Muscle of back (tissue), 13 donors: ENCODE results near the gene BIRC7. TPM values are rescaled to one million over a fixed set of nuclear protein-coding genes. Genes with fewer than 3 reads are reported as not detected.

Source experiments
- DNase-seq, 3 donors: peaks; one replicate each; pipeline versions ENCODE4 v3.0.0 to v3.0.0-alpha.2; 2013
- long read RNA-seq, 9 donors: transcript quantifications; one replicate each; lab custom pipeline, GENCODE V29; 2026
- polyA plus RNA-seq, 10 donors: library from polyadenylated mRNA; unstranded; fragments of 120-200 nt; gene quantifications; one replicate each; pipeline ENCODE4 v1.2.1, GENCODE V29; 2013; ENCODE audit not compliant: insufficient read length in 10 of 10

Gene BIRC7, protein sequence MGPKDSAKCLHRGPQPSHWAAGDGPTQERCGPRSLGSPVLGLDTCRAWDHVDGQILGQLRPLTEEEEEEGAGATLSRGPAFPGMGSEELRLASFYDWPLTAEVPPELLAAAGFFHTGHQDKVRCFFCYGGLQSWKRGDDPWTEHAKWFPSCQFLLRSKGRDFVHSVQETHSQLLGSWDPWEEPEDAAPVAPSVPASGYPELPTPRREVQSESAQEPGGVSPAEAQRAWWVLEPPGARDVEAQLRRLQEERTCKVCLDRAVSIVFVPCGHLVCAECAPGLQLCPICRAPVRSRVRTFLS
- under 1 TPM in 6 of 10 donors, not detected in 4; 0.13 to 0.99 (median 0.28) TPM for polyA plus RNA-seq
- long read RNA-seq, donor 1, result 0 reads
- long read RNA-seq, donor 2, result 0 reads
- long read RNA-seq, donor 3, result 0 reads
- long read RNA-seq, donor 4, result 0 reads
- long read RNA-seq, donor 5, result 0 reads
- long read RNA-seq, donor 6, result 0 reads
- long read RNA-seq, donor 7, result 0 reads
- long read RNA-seq, donor 8, result 0 reads
- long read RNA-seq, donor 9, result 0 reads

- no peak for DNase-seq
Measured at GRCh38 chr20:63235399-63235983, at the start of gene BIRC7. Gene BIRC7 (plus strand): TSS chr20:63235905. CDS start chr20:63236097, 192 bp downstream.

DNA sequence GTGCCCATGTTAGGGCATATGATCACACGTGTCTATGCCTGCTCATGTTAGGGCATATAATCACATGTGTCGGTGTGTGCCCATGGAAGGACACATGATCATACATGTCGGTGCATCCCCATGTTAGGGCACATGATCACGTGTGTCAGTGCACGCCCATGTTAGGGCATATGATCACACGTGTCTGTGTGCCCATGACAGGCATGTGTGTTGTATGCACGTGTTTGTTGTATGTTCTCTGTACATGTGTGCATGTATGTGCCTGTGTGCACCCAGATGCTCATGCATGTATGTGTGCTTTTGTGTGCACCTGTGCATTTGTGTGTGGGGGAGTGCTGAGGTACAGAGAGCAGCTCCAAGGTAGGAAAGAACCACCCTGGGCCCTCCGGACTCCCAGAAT, 49.6 kb upstream of the BIRC7 start:
- DNase-seq, result no peak

- no peak for DNase-seq
Measured at GRCh38 chr20:63186528-63187316, 49.0 kb upstream of the BIRC7 start.

DNA sequence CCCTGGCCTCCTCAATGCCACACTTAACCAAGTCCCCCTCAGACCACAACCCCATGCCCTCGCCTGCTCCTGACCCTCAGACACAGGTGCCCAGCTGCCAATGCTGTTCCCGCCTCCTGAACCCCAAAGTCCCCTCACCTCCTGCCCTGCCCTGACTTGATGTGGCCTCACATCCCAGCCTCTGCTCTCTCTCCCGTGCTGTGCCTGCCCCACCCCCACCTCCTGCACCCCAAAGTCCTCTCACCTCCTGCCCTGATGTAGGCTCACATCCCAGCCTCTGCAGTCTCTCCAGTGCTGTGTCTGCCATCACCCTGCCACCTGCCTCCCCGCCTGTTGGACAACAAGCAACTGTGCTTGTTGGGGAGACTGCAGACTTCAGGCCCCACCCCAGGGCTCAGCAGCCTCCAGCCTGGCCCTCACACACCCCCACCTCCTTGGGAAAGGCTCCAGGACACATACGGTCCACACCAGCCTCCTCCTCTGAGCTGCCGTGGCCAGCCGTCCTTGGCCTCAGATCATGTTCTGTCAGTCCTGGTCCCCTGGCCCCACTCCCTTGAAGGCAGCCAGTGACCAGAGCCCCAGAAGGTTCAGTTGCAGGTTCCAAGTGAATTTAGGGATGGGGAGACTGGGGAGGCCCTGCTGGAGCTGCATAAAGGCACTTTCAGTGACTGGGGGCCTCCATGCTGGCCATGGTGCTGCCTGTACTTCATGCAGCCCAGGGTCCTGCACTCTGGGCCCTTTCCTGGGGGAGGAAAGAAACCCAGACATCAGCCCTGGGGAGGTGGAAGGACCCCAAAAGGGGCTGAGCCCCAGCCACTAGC, 48.2 kb upstream of the BIRC7 start:
- DNase-seq, result no peak

DNA sequence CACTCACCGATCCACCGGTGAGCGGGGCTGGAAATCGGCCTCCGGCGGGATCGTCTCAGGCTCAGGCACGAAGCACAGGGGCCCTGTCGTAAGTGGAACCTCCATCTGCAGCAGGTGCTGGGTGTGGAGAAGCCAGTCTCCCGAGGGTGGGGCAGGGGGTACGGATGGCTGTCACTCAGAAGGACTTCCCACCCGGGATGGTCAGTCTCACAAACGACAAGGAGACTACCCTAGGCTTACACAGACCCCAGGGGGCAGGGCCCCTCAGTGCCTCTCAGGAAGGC, 47.6 kb upstream of the BIRC7 start:
- DNase-seq, result no peak

DNA sequence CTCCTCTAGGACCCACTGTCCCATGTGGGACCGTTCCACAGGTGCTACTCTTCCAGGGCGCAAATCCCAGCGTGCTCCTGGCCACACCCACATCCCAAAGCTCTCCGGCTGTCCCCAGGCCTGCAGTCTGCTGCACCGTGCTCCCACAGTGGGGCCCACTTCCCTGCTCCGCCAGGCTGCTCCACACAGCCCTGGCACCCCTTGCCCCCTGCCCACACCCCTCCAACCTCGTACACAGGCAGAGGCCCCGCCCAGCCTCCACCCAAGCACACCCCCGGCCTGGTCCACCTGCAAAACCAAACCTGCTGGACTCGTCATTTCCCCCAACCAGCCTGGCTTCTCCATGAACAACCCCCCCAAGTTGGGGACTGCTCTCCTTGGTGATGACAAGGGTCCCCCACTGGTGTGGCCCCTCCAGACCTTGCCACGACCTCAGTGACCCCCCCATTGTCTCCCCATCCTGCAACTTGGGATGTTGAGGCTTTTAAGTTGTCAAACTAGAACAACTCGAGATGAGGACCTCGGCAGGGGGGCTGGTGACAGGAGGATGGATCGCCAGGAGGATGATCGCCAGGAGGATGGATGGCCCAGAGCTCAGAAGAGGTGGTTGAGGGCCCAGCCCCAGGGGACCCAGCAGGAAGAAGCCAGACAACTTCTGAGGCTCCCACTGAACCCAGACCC, 46.9 kb upstream of the BIRC7 start:
- no peak for DNase-seq

DNA sequence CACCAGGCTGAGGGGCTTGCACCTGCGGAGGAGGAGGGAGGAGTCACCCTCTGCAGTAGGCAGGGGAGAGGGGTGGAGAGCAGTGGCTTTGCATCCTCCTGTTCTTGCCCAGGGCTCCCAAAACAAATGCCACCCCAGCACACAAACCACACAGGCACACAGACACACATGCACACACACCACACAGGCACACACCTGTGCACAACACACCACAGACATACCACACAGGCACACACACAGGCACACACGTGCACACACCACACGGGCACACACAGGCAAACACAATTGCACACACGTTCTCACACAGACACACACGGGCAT, 46.4 kb upstream of the BIRC7 start:
- DNase-seq, result no peak

DNA sequence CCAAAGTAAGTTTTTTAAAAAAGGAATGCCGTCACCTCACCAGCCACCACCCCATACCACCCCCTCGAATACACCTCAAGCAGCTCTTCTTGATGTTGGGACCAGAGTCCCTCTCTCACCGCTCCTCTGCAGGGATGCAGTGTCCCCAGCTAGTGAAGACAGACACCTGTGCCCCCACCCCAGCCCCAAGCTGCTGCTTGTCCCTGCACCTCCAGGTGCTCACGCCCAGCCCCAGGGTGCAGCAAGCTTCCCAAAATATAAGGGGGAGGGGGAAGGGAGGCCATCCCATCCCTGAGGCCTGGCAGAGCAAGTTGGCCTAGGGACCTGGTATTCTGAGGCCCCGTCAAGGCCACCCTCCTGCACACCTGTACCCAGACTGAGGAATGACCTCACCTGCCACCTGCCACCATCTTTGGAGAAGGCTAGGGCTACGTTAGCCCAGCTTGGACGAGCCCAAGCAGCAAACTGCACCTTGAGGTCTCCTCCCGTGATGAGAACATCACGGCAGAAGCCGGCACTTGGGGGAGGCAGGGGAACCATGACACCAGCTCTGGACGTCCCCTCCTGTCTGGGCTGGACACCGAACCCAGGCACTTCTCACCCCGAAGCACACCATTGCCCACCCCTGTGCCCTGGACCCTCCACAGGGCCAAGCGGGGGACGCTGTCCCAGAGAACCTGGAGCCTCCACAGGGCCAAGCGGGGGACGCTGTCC, 45.7 kb upstream of the BIRC7 start:
- no peak for DNase-seq

- DNase-seq, result no peak
Measured at GRCh38 chr20:63190828-63191227, 44.9 kb upstream of the BIRC7 start.

GRCh38 chr20:63191400-63191799, 44.3 kb upstream of the BIRC7 start:
- no peak for DNase-seq

DNA sequence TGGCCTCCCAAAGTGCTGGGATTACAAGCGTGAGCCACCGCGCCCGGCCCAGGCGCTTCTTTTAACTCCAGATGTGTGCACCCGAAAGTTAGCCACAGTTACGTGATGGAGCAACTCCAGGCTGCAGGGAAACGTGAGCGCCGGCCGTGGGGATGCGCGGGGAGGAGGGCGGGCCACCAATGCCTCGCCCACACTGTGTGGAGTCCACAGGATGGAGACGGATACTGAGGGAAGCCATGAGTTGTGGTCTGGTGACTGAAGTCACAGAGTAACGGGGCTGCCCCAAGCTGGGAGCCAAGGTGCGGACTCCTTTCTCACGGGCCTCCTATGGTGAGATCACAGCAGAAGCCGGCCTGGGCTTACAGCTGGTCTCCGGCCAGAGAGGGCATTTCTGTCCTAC, 43.0 kb upstream of the BIRC7 start:
- DNase-seq, result no peak

- no peak for DNase-seq
Measured at GRCh38 chr20:63194007-63194796, 41.5 kb upstream of the BIRC7 start.

- DNase-seq, result no peak
Measured at GRCh38 chr20:63194797-63195173, 40.9 kb upstream of the BIRC7 start.

DNA sequence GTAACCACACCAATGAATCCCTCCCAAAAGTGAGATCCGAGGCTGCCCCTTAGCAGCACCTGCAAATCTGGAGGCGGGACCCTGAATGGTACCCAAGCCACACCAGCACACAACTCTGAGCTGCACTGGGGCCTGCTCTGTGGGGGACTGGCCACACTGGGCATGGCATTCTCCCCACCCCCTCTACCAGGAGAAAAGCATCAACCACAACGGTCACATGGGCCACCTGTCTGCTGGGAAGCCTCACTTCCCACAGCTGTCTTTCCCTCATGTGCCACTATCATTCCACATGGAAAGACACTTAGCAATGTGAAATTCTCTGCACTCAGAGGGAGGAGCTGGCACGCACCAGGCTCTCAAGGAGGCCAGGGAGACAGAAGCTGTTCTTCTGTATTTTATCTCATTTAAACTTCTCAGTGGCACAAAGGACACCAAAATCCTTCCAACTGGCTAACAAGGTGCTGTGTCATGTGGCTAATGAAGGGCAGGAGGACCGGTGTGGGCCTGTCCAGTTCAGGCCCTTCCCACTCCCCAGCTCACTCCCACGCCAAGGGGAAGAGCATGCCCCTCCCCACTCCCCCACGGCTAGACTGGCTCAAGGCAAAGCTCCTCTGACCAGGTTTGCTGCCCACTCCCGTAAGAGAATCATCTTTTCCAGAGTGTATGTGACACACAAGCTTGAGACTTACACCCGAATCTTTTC, 38.8 kb upstream of the BIRC7 start:
- DNase-seq, result no peak

- no peak for DNase-seq
Measured at GRCh38 chr20:63198606-63199005, 37.1 kb upstream of the BIRC7 start.

GRCh38 chr20:63202021-63202420, 33.7 kb upstream of the BIRC7 start:
- no peak for DNase-seq

DNA sequence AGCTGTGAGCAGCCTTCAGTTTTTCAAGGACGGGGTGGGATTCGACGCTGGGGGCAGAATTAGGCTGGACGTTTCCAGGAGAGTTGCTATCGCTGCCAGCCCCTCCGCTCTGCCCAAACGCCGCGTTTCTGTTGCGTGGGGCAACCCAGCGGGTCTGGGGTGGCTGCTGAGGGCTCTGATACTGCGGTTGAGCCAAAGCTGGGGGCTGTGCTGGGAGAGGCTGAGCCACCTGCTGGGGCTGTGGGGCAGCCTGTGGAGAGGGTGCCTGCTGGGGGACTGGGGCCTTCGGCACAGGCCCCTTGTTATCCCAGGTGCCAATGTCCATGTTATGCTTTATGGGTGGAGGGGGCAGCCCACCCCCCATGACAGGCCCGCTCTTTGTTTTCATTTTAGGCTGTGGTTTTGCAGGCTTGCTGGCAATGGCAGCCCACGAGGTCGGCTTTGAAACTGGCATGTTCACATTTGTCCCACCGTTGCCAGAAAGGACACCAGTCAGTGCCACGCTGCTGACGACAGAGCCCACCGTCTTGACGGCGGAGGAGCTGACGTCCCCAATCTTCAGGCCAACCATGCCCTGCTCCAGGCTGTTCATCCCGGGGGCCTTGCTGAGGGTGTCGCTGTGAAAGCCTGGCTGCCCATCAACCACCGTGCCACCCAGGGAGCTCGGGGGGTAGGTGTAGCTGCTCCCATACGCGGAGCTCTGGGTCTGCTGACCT, 32.7 kb upstream of the BIRC7 start:
- no peak for DNase-seq

GRCh38 chr20:63204362-63204761, 31.3 kb upstream of the BIRC7 start:
- DNase-seq, result no peak

DNA sequence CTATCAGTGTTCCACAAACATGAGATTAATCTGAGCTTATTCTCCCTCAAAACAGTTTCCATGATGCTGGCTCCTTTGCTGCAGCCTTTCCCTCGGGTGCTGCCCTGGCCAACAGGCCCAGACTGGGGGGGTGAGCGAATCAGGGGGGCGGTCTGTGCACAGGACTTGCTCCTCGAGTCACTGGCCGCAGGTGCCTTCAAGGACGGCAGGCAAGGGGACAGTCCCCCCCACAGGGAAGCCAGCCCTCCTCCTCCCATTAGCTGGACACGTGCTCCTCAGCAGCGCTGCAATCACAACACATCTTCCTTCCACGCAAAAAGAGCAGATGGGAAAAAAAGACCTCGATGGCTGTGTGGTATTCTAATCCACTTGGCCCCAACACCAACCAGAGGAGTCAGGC, 29.8 kb upstream of the BIRC7 start:
- DNase-seq, result no peak
